Fibroblast of skin of left biceps (primary cell): ENCODE data around the gene PISD.
"Not testable (repeated sequence)": the region's sequence is repeated elsewhere in the genome, so short reads cannot be mapped to it uniquely, and the experiment has no call there.

Experiments
- DNase-seq, 2 experiments: peaks; one replicate each; pipeline ENCODE4 v3.0.0-alpha.2; 2013; ENCODE audit warnings: low read depth in 2 of 2

PISD gene

GRCh38 chr22:31610611-31611010, 51.4 kb downstream of the PISD start:
- no peak for DNase-seq

- DNase-seq: no peak
These were observed 52.3 kb downstream of the PISD start for GRCh38 chr22:31609716-31610115.

GRCh38 chr22:31607696-31608095, 54.3 kb downstream of the PISD start:
- no peak for DNase-seq

GRCh38 chr22:31605851-31606585, 56.0 kb downstream of the PISD start:
- DNase-seq: no peak

GRCh38 chr22:31604746-31605705, 57.0 kb downstream of the PISD start:
- no peak for DNase-seq

GRCh38 chr22:31604137-31604705, 57.8 kb downstream of the PISD start:
- no peak for DNase-seq

GRCh38 chr22:31603574-31603973, 58.4 kb downstream of the PISD start:
- DNase-seq: no peak

- no peak for DNase-seq
These were observed 58.9 kb downstream of the PISD start for GRCh38 chr22:31603081-31603525.

- peak; percentile 59 to 64 for DNase-seq
These were observed 59.6 kb downstream of the PISD start for GRCh38 chr22:31602259-31602952.

GRCh38 chr22:31595271-31595670, 66.7 kb downstream of the PISD start:
- no peak for DNase-seq

GRCh38 chr22:31590161-31590560, 71.9 kb downstream of the PISD start:
- DNase-seq: not testable (repeated sequence)

GRCh38 chr22:31588970-31589675, 72.9 kb downstream of the PISD start:
- DNase-seq: no peak

- no peak for DNase-seq
These were observed 75.7 kb downstream of the PISD start for GRCh38 chr22:31586137-31586920.

GRCh38 chr22:31585161-31585859, 76.7 kb downstream of the PISD start:
- no peak for DNase-seq

GRCh38 chr22:31584804-31585160, 77.2 kb downstream of the PISD start:
- DNase-seq: no peak

- DNase-seq: no peak
These were observed 78.0 kb downstream of the PISD start for GRCh38 chr22:31583861-31584485.

- no peak for DNase-seq
These were observed 82.2 kb downstream of the PISD start for GRCh38 chr22:31579835-31580242.

- DNase-seq: no peak
These were observed 83.8 kb downstream of the PISD start for GRCh38 chr22:31578171-31578570.

GRCh38 chr22:31577711-31578110, 84.3 kb downstream of the PISD start:
- DNase-seq: no peak
